Body of pancreas (tissue), 4 donors: Measurements from ENCODE around the gene FBXO28.

Experiments
- CTCF ChIP-seq, 7 experiments: fragments of 450-650 bp in 4 of 7; fragments of 200-600 bp in 3 of 7; sonication (generic) in 3 of 7; IDR thresholded peaks; one replicate each; pipeline ENCODE4 v1.5.1; 2016 to 2019; ENCODE audit warnings: antibody characterized with exemption in 7 of 7
- POLR2A ChIP-seq, 3 donors: fragments of 450-650 bp; IDR thresholded peaks; one replicate each; pipeline ENCODE4 v1.6.1; 2016; ENCODE audit warnings: antibody characterized with exemption in 3 of 3, mild to moderate bottlenecking in 2 of 3

- no peak for TF ChIP-seq CTCF (IDR thresholded peaks at IDR 0.05)
- no peak for TF ChIP-seq POLR2A (IDR thresholded peaks at IDR 0.05)
Measured at GRCh38 chr1:224124220-224124619, 10.3 kb downstream of the FBXO28 start.
